Measurements from ENCODE around the gene USO1. TPM values are rescaled to one million over a fixed set of nuclear protein-coding genes. Genes with fewer than 3 reads are reported as not detected.
A peak's percentile ranks its signal among the peaks of the same experiment; 100 is the strongest.
"Not testable (repeated sequence)": the region's sequence is repeated elsewhere in the genome, so short reads cannot be mapped to it uniquely, and the experiment has no call there.

The USO1 gene
- total and polyA plus RNA-seq, 2 of the 13 experiments (the other 11 are each of a cell fraction or from before 2014, with no cell fraction given): 52.2 to 87.7 TPM

DNA sequence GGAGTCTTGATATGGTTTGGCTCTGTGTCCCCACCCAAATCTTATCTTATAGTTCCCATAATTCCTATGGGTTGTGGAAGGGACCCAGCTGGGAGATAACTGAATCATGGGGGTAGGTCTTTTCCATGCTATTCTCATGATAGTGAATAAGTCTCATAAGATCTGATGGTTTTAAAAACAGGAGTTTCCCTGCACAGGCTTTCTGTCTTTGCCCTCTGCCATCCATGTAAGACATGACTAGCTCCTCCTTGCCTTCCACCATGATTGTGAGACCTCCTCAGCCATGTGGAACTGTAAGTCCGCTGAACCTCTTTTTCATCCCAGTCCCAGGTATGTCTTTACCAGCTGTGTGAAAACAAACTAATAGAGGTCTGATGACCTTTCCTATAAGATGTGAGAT lies 37.3 kb upstream of the USO1 start:
- not testable (repeated sequence) for BruUV-seq (replicated peaks); H3K27ac ChIP-seq (ENCODE audit: extremely low read length, insufficient read depth, low read length)

DNA sequence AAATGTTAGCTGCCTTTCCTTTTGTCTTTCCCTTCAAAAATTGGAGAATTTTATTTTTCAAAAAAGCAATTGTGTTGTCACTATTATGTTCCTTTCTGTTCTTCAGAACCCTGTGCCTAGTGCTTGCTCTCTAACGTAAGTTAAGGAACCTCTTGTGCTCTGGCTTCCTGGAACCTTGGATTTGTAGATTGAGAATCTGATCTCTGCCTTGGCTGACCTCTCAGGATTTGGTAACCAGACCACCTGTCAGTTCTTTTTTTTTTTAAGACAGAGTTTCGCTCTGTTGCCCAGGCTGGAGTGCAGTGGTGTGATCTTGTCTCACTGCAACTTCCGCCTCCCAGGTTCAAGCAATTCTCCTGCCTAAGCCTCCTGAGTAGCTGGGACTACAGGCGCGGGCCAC lies 32.3 kb upstream of the USO1 start:
- H3K9me3 ChIP-seq (ENCODE audit: low read length); CTCF ChIA-PET (ENCODE audit: low intra/inter-chr PET ratio, low total read pairs); H2AFZ ChIP-seq (ENCODE audit: low read length); H3K4me1 ChIP-seq (ENCODE audit: insufficient read depth, low read length); H3K9ac ChIP-seq (ENCODE audit: insufficient read depth, low read depth, low read length); H3K4me2 ChIP-seq (ENCODE audit: low read depth, low read length); H3K4me3 ChIP-seq (replicated peaks in 1 of 3; ENCODE audit: insufficient read depth in 1 of 3, low read depth in 2 of 3, low read length in 3 of 3); DNase-seq (ENCODE audit: low spot score); intact Hi-C loops (cut with micrococcal nuclease; ENCODE audit: unreplicated experiment); POLR2A ChIA-PET; in situ Hi-C loops (cut with HindIII; ENCODE audit: extremely low pct_ligation_motif_present, low pct_unique_long_range_greater_than_20kb); H4K20me1 ChIP-seq (ENCODE audit: insufficient read depth, low read length); ATAC-seq; FAIRE-seq; H3K79me2 ChIP-seq (ENCODE audit: insufficient read depth, low read length); BruUV-seq (replicated peaks); H3K27me3 ChIP-seq (ENCODE audit: control insufficient read depth in 1 of 2, insufficient read depth in 2 of 2, low read length in 2 of 2); H3K27ac ChIP-seq (ENCODE audit: extremely low read length, insufficient read depth, low read length): not testable (repeated sequence)
- H3K36me3 ChIP-seq (replicated peaks in 1 of 2; ENCODE audit: control insufficient read depth in 1 of 2, insufficient read depth in 2 of 2, low read length in 2 of 2): peaks cover 1 to 14% of the 10 kb centered on the region in 2 experiments; a peak in 3 of 5 replicates
- WGBS (ENCODE audit: low lambda C conversion rate): 99% methylated on average over 5 of the region's 5 CpGs

More for the DNA sequence above, 37.3 kb upstream of the USO1 start:
- H3K36me3 ChIP-seq (replicated peaks in 1 of 2; ENCODE audit: control insufficient read depth in 1 of 2, insufficient read depth in 2 of 2, low read length in 2 of 2); DNase-seq (ENCODE audit: low spot score); H3K79me2 ChIP-seq (ENCODE audit: insufficient read depth, low read length); intact Hi-C loops (cut with micrococcal nuclease; ENCODE audit: unreplicated experiment); H3K4me3 ChIP-seq (replicated peaks in 1 of 3; ENCODE audit: insufficient read depth in 1 of 3, low read depth in 2 of 3, low read length in 3 of 3); in situ Hi-C loops (cut with HindIII; ENCODE audit: extremely low pct_ligation_motif_present, low pct_unique_long_range_greater_than_20kb); H2AFZ ChIP-seq (ENCODE audit: low read length); CTCF ChIA-PET (ENCODE audit: low intra/inter-chr PET ratio, low total read pairs); H3K4me1 ChIP-seq (ENCODE audit: insufficient read depth, low read length); FAIRE-seq; H4K20me1 ChIP-seq (ENCODE audit: insufficient read depth, low read length); H3K27me3 ChIP-seq (ENCODE audit: control insufficient read depth in 1 of 2, insufficient read depth in 2 of 2, low read length in 2 of 2); POLR2A ChIA-PET; H3K9me3 ChIP-seq (ENCODE audit: low read length); H3K9ac ChIP-seq (ENCODE audit: insufficient read depth, low read depth, low read length); ATAC-seq; H3K4me2 ChIP-seq (ENCODE audit: low read depth, low read length): not testable (repeated sequence)
- 100% methylated on average over 1 of the region's 1 CpG for WGBS (ENCODE audit: low lambda C conversion rate)
- peak; percentile 80; the same call in 1 of the 2 replicates for TF ChIP-seq ZNF431 (CRISPR knock-in tag; IDR thresholded peaks at IDR 0.05; ENCODE audit: borderline replicate concordance, low read depth)

DNA sequence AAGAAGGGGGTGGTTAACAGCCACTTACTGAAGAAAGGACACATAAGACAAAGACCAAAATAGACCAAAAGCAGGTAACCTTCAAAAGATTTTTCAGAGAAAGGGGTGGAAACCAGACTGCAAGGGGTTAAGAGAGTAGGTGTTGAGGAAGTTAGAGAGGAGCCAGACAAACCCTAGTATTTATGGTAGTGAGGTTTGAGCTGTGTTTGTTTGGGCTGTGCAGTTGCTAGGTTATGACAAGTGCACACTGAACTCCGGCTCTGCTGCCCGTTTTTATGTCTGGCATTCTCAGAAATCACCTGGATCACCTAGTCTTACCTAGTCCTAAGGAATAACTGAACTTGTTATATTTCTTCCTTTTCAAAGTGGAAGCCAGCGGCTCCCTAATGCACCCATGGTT lies 28.3 kb upstream of the USO1 start:
- Histone ChIP-seq H3K27me3 (ENCODE audit: control insufficient read depth in 1 of 2, insufficient read depth in 2 of 2, low read length in 2 of 2) (no peaks in the 10 kb centered on the region), H4K20me1 (ENCODE audit: insufficient read depth, low read length) (no peaks in the 10 kb centered on the region), H3K9ac (ENCODE audit: insufficient read depth, low read depth, low read length) (no peak overlapping the region), H3K4me3 (replicated peaks in 1 of 3; ENCODE audit: insufficient read depth in 1 of 3, low read depth in 2 of 3, low read length in 3 of 3) (no peak overlapping the region), H3K4me2 (ENCODE audit: low read depth, low read length) (no peak overlapping the region), H3K9me3 (ENCODE audit: low read length) (no peaks in the 10 kb centered on the region), H2AFZ (ENCODE audit: low read length) (no peak overlapping the region), H3K36me3 (replicated peaks in 1 of 2; ENCODE audit: control insufficient read depth in 1 of 2, insufficient read depth in 2 of 2, low read length in 2 of 2) (peaks cover 1 to 14% of the 10 kb centered on the region in 2 experiments; a peak in 3 of 5 replicates), H3K27ac (ENCODE audit: extremely low read length, insufficient read depth, low read length) (no peak overlapping the region), H3K79me2 (ENCODE audit: insufficient read depth, low read length) (no peaks in the 10 kb centered on the region), H3K4me1 (ENCODE audit: insufficient read depth, low read length) (peaks cover 9% of the 10 kb centered on the region)
- CTCF ChIA-PET (ENCODE audit: low intra/inter-chr PET ratio, low total read pairs): no interaction called here
- BruUV-seq (replicated peaks): no TSS peak
- TF ChIP-seq ZNF652 (CRISPR knock-in tag; IDR thresholded peaks at IDR 0.05; ENCODE audit: borderline replicate concordance, low read depth) (peak; percentile 74), ZNF256 (CRISPR knock-in tag; conservative IDR thresholded peaks at IDR 0.05) (no peak)
- no peak for DNase-seq (ENCODE audit: low spot score)
- ATAC-seq: peak; percentile 62; the same call in 2 of the 3 replicates
- intact Hi-C loops (cut with micrococcal nuclease; ENCODE audit: unreplicated experiment) (no loop called here), in situ Hi-C loops (cut with HindIII; ENCODE audit: extremely low pct_ligation_motif_present, low pct_unique_long_range_greater_than_20kb) (no loop called here)
- POLR2A ChIA-PET: interaction anchor here (0.8 kb wide), 1 partner anchor 22 kb away, joined by 3 read pairs; the partner anchor contains the start of gene G3BP2
- no peak for FAIRE-seq
- WGBS (ENCODE audit: low lambda C conversion rate): 100% methylated on average over 2 of the region's 3 CpGs
